Heart left ventricle (tissue), 16 donors: ENCODE results near the gene SCAF4. TPM values are rescaled to one million over a fixed set of nuclear protein-coding genes. Genes with fewer than 3 reads are reported as not detected.
A peak's percentile ranks its signal among the peaks of the same experiment; 100 is the strongest.

Experiments
- ATAC-seq, 4 donors: fragments of 200-7000 bp; cut with Tn5 transposase; one replicate each; pipeline ENCODE4 v1.9.1; 2020 to 2022; ENCODE audit warnings: moderate library complexity in 4 of 4, mild to moderate bottlenecking in 3 of 4, moderate number of reproducible peaks in 1 of 4
- DNase-seq, 5 donors: peaks; one replicate each; pipeline ENCODE4 v3.0.0-alpha.2; 2020
- H3K27ac ChIP-seq, 12 donors: fragments of 200-600 bp; sonication (generic) in 4 of 12; one replicate each; pipeline versions ENCODE4 v1.5.0 to v1.8.0; 2016 to 2022; ENCODE audit warnings: mild to moderate bottlenecking in 2 of 12
- H3K27me3 ChIP-seq, 9 donors: fragments of 200-600 bp; sonication (generic) in 2 of 9; one replicate each; pipeline versions ENCODE4 v1.5.1 to v1.8.0; 2016 to 2022; ENCODE audit warnings: mild to moderate bottlenecking in 3 of 9
- H3K36me3 ChIP-seq, 9 donors: fragments of 200-600 bp; sonication (generic) in 2 of 9; one replicate each; pipeline versions ENCODE4 v1.5.0 to v1.8.0; 2018 to 2022; ENCODE audit warnings: mild to moderate bottlenecking in 2 of 9
- H3K4me1 ChIP-seq, 12 donors: fragments of 200-600 bp; sonication (generic) in 4 of 12; one replicate each; pipeline versions ENCODE4 v1.5.0 to v1.8.0; 2016 to 2022; ENCODE audit warnings: mild to moderate bottlenecking in 3 of 12
- H3K4me3 ChIP-seq, 12 donors: fragments of 200-600 bp; sonication (generic) in 4 of 12; one replicate each; pipeline versions ENCODE4 v1.5.0 to v1.8.0; 2017 to 2022; ENCODE audit warnings: mild to moderate bottlenecking in 9 of 12, moderate library complexity in 4 of 12
- H3K9me3 ChIP-seq, 12 donors: fragments of 200-600 bp; sonication (generic) in 4 of 12; one replicate each; pipeline versions ENCODE4 v1.5.0 to v1.8.0; 2016 to 2022; ENCODE audit warnings: mild to moderate bottlenecking in 1 of 12
- POLR2A ChIP-seq, 2 donors: fragments of 450-650 bp; IDR thresholded peaks; one replicate each; pipeline ENCODE4 v1.6.1; 2017; ENCODE audit warnings: antibody characterized with exemption in 2 of 2, mild to moderate bottlenecking in 2 of 2, moderate library complexity in 2 of 2
- WGBS, 4 donors: extraction: QIAGEN DNeasy Blood & Tissue Kit in 2 of 4; methylation state at CpG; one replicate each; pipeline versions ENCODE4 v1.1.5 to v1.1.7; 2013 to 2018; 5-methylcytosine and 5-hydroxymethylcytosine counted together
- intact Hi-C, 10 donors: fragments of 100-400 bp; cut with DNase I; formaldehyde crosslinking; loops; one replicate each; pipeline versions ENCODE4 v1.11.1 to v1.14.2; 2022
- polyA plus RNA-seq, 2 donors: library from polyadenylated mRNA; stranded (reverse); fragments of 200-250 nt; gene quantifications; one replicate each; pipeline ENCODE4 v1.2.3, GENCODE V29; 2013
- total RNA-seq, 9 donors: library from RNA; depleted of rRNA in 2 of 9; stranded (reverse); fragments of >200 nt in 2 of 9; fragmentation: NEBNext Ultra II Directional in 3 of 9; extraction: Animal tissue kit (Norgen Biotek cat#: 25700) in 3 of 9; gene quantifications; one replicate each; pipeline versions ENCODE4 v1.1.0 to v1.2.4, GENCODE V29; 2016 to 2023
- TF ChIP-seq, protein P1 (sequence below), 12 donors: fragments of 200-600 bp; sonication (generic) in 4 of 12; IDR thresholded peaks; one replicate each; pipeline versions ENCODE4 v1.5.0 to v1.8.0; 2018 to 2022; ENCODE audit warnings: antibody characterized with exemption in 12 of 12, mild to moderate bottlenecking in 5 of 12
- donor health status: ischemic (EF 13 %, LVEDD 7.1; RV severe dilation, severe dysfunction).
- donor health status: healthy with polysubstance abuse.
- donor health status: DM: no; HTN: yes; CAD: no.
- donor health status: DM: no; HTN: no; CAD: no.
- donor health status: ischemic (EF 25% LVEDD 6.9; RV normal size, moderate dysfunction).
- donor health status: ischemic (EF 25% LVEDD 5.7; RV mildly dilated, moderate dysfunction).
- donor health status: healthy.
- donor health status: DM: yes; HTN: yes; CAD: no.
- donor health status: ischemic (EF 35%, LVEDD 5.7; RV mildly dilated, moderate dysfunction).
- donor health status: nonischemic (EF 11% LVEDD 7.7; RV severe dilation, severe dysfunction).
- donor health status: DM: yes; HTN: yes; CAD: no.
- donor health status: PGD.
- donor health status: ischemic (EF 29% LVEDD 5.4; RV normal size, mild dysfunction).
- donor health status: nonischemic (EF 23%, LVEDD 6.1; RV moderate dilation, normal function).

The SCAF4 gene
- total and polyA plus RNA-seq, 11 donors = 7.8 to 25.8 (median 17.3) TPM

GRCh38 chr21:31660591-31660990 is 71.3 kb downstream of the SCAF4 start:
- no peak for DNase-seq
- H3K9me3 ChIP-seq = no peaks in the 10 kb centered on the region
- peak overlapping the region; percentile 71 to 92 (median 86) for H3K4me3 ChIP-seq
- intact Hi-C loops = loop anchor here in 1 of 10 donors (10.0 kb wide), 1 partner anchor 604 kb away; no protein-coding TSS in a partner anchor
- peaks cover 0 to 34% (median 23%) of the 10 kb centered on the region in 9 donors for H3K36me3 ChIP-seq
- WGBS, 4 donors = 17 to 21% (median 19%) methylated on average over 8 of the region's 8 CpGs
- H3K27me3 ChIP-seq = no peaks in the 10 kb centered on the region
- TF ChIP-seq, protein P1, sequence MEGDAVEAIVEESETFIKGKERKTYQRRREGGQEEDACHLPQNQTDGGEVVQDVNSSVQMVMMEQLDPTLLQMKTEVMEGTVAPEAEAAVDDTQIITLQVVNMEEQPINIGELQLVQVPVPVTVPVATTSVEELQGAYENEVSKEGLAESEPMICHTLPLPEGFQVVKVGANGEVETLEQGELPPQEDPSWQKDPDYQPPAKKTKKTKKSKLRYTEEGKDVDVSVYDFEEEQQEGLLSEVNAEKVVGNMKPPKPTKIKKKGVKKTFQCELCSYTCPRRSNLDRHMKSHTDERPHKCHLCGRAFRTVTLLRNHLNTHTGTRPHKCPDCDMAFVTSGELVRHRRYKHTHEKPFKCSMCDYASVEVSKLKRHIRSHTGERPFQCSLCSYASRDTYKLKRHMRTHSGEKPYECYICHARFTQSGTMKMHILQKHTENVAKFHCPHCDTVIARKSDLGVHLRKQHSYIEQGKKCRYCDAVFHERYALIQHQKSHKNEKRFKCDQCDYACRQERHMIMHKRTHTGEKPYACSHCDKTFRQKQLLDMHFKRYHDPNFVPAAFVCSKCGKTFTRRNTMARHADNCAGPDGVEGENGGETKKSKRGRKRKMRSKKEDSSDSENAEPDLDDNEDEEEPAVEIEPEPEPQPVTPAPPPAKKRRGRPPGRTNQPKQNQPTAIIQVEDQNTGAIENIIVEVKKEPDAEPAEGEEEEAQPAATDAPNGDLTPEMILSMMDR (IDR thresholded peaks at IDR 0.05) = no peak
- no peak for TF ChIP-seq POLR2A (IDR thresholded peaks at IDR 0.05)
- H3K27ac ChIP-seq = peak overlapping the region; percentile 81 to 98 (median 93)
- H3K4me1 ChIP-seq = peaks cover 3 to 53% (median 31%) of the 10 kb centered on the region in 12 donors
- ATAC-seq = no peak

DNA sequence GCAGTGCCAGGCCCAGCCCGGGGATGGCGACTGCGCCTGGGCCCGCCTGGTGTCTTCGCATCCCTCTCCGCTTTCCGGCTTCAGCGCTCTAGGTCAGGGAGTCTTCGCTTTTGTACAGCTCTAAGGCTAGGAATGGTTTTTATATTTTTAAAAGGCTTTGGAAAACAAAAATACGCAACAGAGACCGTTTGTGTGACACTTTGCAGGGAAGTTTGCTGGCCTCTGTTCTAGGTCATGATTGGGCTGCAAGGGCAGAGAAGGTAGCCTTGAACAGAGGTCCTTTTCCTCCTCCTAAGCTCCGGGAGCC is 71.7 kb downstream of the SCAF4 start:
- ATAC-seq (peak in 2 of 4 donors; percentile 25 to 31), DNase-seq (no peak)
- H3K36me3 ChIP-seq = peaks cover 0 to 31% (median 23%) of the 10 kb centered on the region in 9 donors
- H3K4me1 ChIP-seq = peaks cover 0 to 49% (median 29%) of the 10 kb centered on the region in 12 donors
- intact Hi-C loops = loop anchor here in 1 of 10 donors (10.0 kb wide), 1 partner anchor 605 kb away; no protein-coding TSS in a partner anchor
- H3K9me3 ChIP-seq = no peaks in the 10 kb centered on the region
- TF ChIP-seq POLR2A (IDR thresholded peaks at IDR 0.05) = no peak
- TF ChIP-seq, protein P1 (IDR thresholded peaks at IDR 0.05) = no peak
- peak overlapping the region; percentile 81 to 98 (median 93) for H3K27ac ChIP-seq
- WGBS, 4 donors = 0 to 1% (median 0%) methylated on average over 12 of the region's 12 CpGs
- peak overlapping the region; percentile 71 to 92 (median 86) for H3K4me3 ChIP-seq
- H3K27me3 ChIP-seq = no peaks in the 10 kb centered on the region

GRCh38 chr21:31659536-31660258 is 72.2 kb downstream of the SCAF4 start, which contains the start of gene SOD1:
Gene SOD1 (plus strand): TSS chr21:31659693. CDS start chr21:31659770, 77 bp downstream.
- peak within 1 kb of the TSS; percentile 81 to 98 (median 93) for H3K27ac ChIP-seq
- H3K36me3 ChIP-seq = peaks cover 0 to 27% (median 20%) of the 10 kb centered on the region in 9 donors
- H3K27me3 ChIP-seq = no peaks in the 10 kb centered on the region
- peak; percentile 96 to 97 (median 97) for DNase-seq
- peak within 1 kb of the TSS; percentile 71 to 92 (median 86) for H3K4me3 ChIP-seq
- WGBS, 4 donors = 0 to 1% (median 0%) methylated on average over 36 to 87 of the region's 87 CpGs
- no peaks in the 10 kb centered on the region for H3K9me3 ChIP-seq
- H3K4me1 ChIP-seq = peaks cover 0 to 44% (median 28%) of the 10 kb centered on the region in 12 donors
- ATAC-seq = peak; percentile 97 to 99 (median 97)
- intact Hi-C loops = loop anchor here in 2 of 10 donors (5.0 to 10.0 kb wide), 2 partner anchors 73 to 605 kb away; partner anchors contain the start of gene SCAF4 (in 1 of the 2)
- TF ChIP-seq, protein P1 (IDR thresholded peaks at IDR 0.05) = peak in 4 of 12 donors; percentile 28 to 56 (median 40)
- peak; percentile 7 to 94 for TF ChIP-seq POLR2A (IDR thresholded peaks at IDR 0.05)

- peaks cover 0 to 22% (median 17%) of the 10 kb centered on the region in 9 donors for H3K36me3 ChIP-seq
- H3K4me3 ChIP-seq = peak overlapping the region; percentile 71 to 92 (median 86)
- no peak for DNase-seq
- WGBS, 4 donors = 1 to 3% (median 2%) methylated on average over 18 of the region's 18 CpGs
- peak overlapping the region; percentile 27 to 98 (median 92) for H3K27ac ChIP-seq
- peak; percentile 2 to 27 (median 9) for ATAC-seq
- TF ChIP-seq, protein P1 (IDR thresholded peaks at IDR 0.05) = no peak
- no peak for TF ChIP-seq POLR2A (IDR thresholded peaks at IDR 0.05)
- intact Hi-C loops = loop anchor here in 1 of 10 donors (5.0 kb wide), 1 partner anchor 73 kb away; the partner anchor contains the start of gene SCAF4
- H3K4me1 ChIP-seq = peaks cover 0 to 42% (median 28%) of the 10 kb centered on the region in 12 donors
- H3K9me3 ChIP-seq = no peaks in the 10 kb centered on the region
- no peaks in the 10 kb centered on the region for H3K27me3 ChIP-seq
These were observed 72.7 kb downstream of the SCAF4 start for GRCh38 chr21:31659286-31659535.
